K562 (cell line): ENCODE measurements around the gene PRR7. TPM values are rescaled to one million over a fixed set of nuclear protein-coding genes. Genes with fewer than 3 reads are reported as not detected.

Source experiments
- ATF2 ChIP-seq: sonication (generic); formaldehyde crosslinking; IDR thresholded peaks from 2 replicates; pipeline ENCODE4 v1.8.1; 2022; ENCODE audit warnings: missing genetic modification reagents
- CGGBP1 ChIP-seq: fragments of 250-450 bp; sonication (Bioruptor Pico); IDR thresholded peaks from 2 replicates; pipeline ENCODE4 v1.9.0; 2021; ENCODE audit warnings: mild to moderate bottlenecking
- CUX1 ChIP-seq: fragments of 200-800 bp; sonication (Bioruptor generic); IDR thresholded peaks from 2 replicates; pipeline ENCODE4 v1.6.1; 2016; ENCODE audit warnings: missing genetic modification characterization, missing compliant biosample characterization
- E2F4 ChIP-seq: sonication (generic); formaldehyde crosslinking; IDR thresholded peaks from 2 replicates; pipeline ENCODE4 v1.8.0; 2022; ENCODE audit warnings: mild to moderate bottlenecking, low read depth, missing genetic modification reagents
- E2F8 ChIP-seq: fragments of 450-650 bp; IDR thresholded peaks from 2 replicates; pipeline ENCODE4 v1.7.1; 2018; ENCODE audit warnings: mild to moderate bottlenecking, low read depth; ENCODE audit not compliant: partially characterized antibody
- HNRNPH1 ChIP-seq: fragments of 200-400 bp; formaldehyde crosslinking; optimal IDR thresholded peaks from 2 replicates; pipeline ENCODE3; 2017; ENCODE audit warnings: low read depth, mild to moderate bottlenecking, low read length, moderate library complexity
- JUNB ChIP-seq: fragments of 450-650 bp; formaldehyde crosslinking; conservative IDR thresholded peaks from 2 replicates; pipeline ENCODE4 v1.4.0; 2020; ENCODE audit warnings: mild to moderate bottlenecking
- NR2C1 ChIP-seq, 2 experiments: fragments of 450-650 bp; IDR thresholded peaks; 2 replicates each; pipeline ENCODE4 v1.6.1; 2017; ENCODE audit warnings: mild to moderate bottlenecking in 2 of 2, antibody characterized with exemption in 1 of 2, inconsistent platforms in 1 of 2, missing compliant biosample characterization in 1 of 2, missing genetic modification characterization in 1 of 2
- NR2F6 ChIP-seq: fragments of 450-650 bp; formaldehyde crosslinking; IDR thresholded peaks from 2 replicates; pipeline ENCODE4 v1.4.0; 2020; ENCODE audit warnings: mild to moderate bottlenecking
- PHF8 ChIP-seq: fragments of 200-600 bp; sonication (generic); IDR thresholded peaks from 2 replicates; pipeline ENCODE4 v1.6.1; 2012; ENCODE audit warnings: mixed run types, mild to moderate bottlenecking, inconsistent platforms, low read length, moderate library complexity, borderline replicate concordance
- PTTG1 ChIP-seq: fragments of 450-650 bp; IDR thresholded peaks from 2 replicates; pipeline ENCODE4 v1.6.1; 2016; ENCODE audit warnings: low read depth, mild to moderate bottlenecking, missing genetic modification characterization, missing compliant biosample characterization
- SMAD1 ChIP-seq: fragments of 150-350 bp; IDR thresholded peaks from 2 replicates; pipeline ENCODE4 v1.6.1; 2014; ENCODE audit warnings: low read length, low read depth; ENCODE audit not compliant: partially characterized antibody
- SMAD4 ChIP-seq: fragments of 250-450 bp; sonication (Bioruptor Pico); conservative IDR thresholded peaks from 2 replicates; pipeline ENCODE4 v1.8.0; 2021; ENCODE audit warnings: inconsistent platforms, mild to moderate bottlenecking, moderate library complexity
- SMARCA4 ChIP-seq: fragments of 450-650 bp; IDR thresholded peaks from 2 replicates; pipeline ENCODE4 v1.6.1; 2016
- ZC3H4 ChIP-seq: sonication (generic); formaldehyde crosslinking; IDR thresholded peaks from 2 replicates; pipeline ENCODE4 v1.9.0; 2021; ENCODE audit warnings: missing genetic modification reagents, borderline replicate concordance
- ZNF175 ChIP-seq: fragments of 200-800 bp; sonication (Bioruptor generic); IDR thresholded peaks from 2 replicates; pipeline ENCODE4 v1.6.1; 2016; ENCODE audit warnings: low read depth, mild to moderate bottlenecking, missing genetic modification characterization, missing compliant biosample characterization
- polyA plus RNA-seq, 8 experiments: library from polyadenylated mRNA; depleted of rRNA in 4 of 8; stranded (reverse) in 5 of 8; unstranded in 3 of 8; fragments of >200 nt; fragmentation: Nextera tagmentation in 2 of 8; fragmentation: Illumina TruSeq in 1 of 8; extraction: Ambion mirVana in 2 of 8; extraction: Trizol in 1 of 8; gene quantifications; 2 replicates each; pipeline versions ENCODE4 v1.2.1 to v1.2.3, GENCODE V29; 2011 to 2014; ENCODE audit warnings: inconsistent platforms in 1 of 8, missing spikeins in 1 of 8
- total RNA-seq, 7 experiments: library from RNA; depleted of rRNA in 6 of 7; stranded (reverse); fragments of >200 nt in 6 of 7; fragmentation: Illumina TruSeq in 2 of 7; extraction: Trizol in 2 of 7; gene quantifications; 2 replicates each; pipeline versions ENCODE4 v1.2.1 to v1.2.3, GENCODE V29; 2011 to 2021; ENCODE audit warnings: low replicate concordance in 1 of 7

Gene PRR7
- total and polyA plus RNA-seq, 9 of the 15 experiments (the other 6 are each of a cell fraction or from before 2014, with no cell fraction given), result 0.80 to 11.3 (median 10.4) TPM; not detected in 4

GRCh38 chr5:177425801-177426565 lies 20.6 kb upstream of the PRR7 start (continued):
- TF ChIP-seq E2F4 (CRISPR knock-in tag), result no peak
- no peak for TF ChIP-seq PTTG1 (tag)
- TF ChIP-seq HNRNPH1, result no peak
- TF ChIP-seq E2F8, result no peak
- no peak for TF ChIP-seq SMARCA4
- TF ChIP-seq ZNF175 (CRISPR knock-in tag), result peak; percentile 68; the same call in 1 of the 2 replicates
- no peak; the same call in 1 of the 2 replicates for TF ChIP-seq NR2C1 (IDR thresholded peaks at IDR 0.05)
- TF ChIP-seq NR2C1 (tag; IDR thresholded peaks at IDR 0.05), result no peak
- TF ChIP-seq JUNB (CRISPR knock-in tag), result no peak
- TF ChIP-seq ZC3H4 (CRISPR knock-in tag), result no peak
- TF ChIP-seq CGGBP1 (CRISPR knock-in tag), result no peak
- peak; percentile 37 for TF ChIP-seq SMAD1
- TF ChIP-seq ATF2 (CRISPR knock-in tag), result no peak
- no peak for TF ChIP-seq CUX1 (CRISPR knock-in tag)
- no peak for TF ChIP-seq NR2F6 (CRISPR knock-in tag)
- TF ChIP-seq PHF8, result peak; percentile 74; the same call in 1 of the 2 replicates
- peak; percentile 88 for TF ChIP-seq SMAD4 (CRISPR knock-in tag)
